SKM-1 (cell line): ENCODE results near the gene SMYD3.

Source experiments
- DNase-seq: peaks from one replicate; lab custom pipeline; 2025; ENCODE audit not compliant: unreplicated experiment; lab: John Stamatoyannopoulos, UW

Gene SMYD3

GRCh38 chr1:245937316-245938045 lies 569.6 kb downstream of the SMYD3 start:
- no peak for DNase-seq

- DNase-seq = no peak
Measured at GRCh38 chr1:245934409-245934808, 572.7 kb downstream of the SMYD3 start.

DNA sequence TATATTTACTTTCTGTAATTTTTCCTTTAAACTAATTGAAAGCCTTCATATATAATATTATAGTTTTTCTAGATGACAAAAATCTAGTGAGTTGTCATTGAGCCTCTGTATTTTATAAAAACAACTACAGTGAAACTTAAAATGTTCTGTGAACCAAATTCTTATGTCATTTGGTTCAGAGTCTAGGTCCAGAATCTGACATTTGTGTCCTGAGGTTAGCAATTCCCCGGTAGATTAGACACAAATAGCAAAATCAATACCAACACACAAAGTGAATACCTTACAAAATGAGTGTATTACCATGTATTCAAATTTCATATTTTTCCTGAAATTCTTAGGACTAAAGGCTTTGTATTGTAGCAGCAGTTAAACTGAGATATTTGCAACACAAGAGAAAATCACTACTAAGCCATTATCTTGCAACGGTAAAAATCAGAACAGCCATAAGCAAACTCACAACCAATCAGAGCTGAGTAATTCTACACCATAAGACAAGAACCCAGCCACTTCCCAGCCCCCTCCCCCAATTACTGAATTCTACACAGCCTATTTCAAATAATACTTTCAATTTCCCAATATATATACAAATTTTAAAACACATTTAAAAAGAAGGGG lies 573.5 kb downstream of the SMYD3 start:
- no peak for DNase-seq

GRCh38 chr1:245932302-245932972 lies 574.6 kb downstream of the SMYD3 start:
- DNase-seq = no peak

DNA sequence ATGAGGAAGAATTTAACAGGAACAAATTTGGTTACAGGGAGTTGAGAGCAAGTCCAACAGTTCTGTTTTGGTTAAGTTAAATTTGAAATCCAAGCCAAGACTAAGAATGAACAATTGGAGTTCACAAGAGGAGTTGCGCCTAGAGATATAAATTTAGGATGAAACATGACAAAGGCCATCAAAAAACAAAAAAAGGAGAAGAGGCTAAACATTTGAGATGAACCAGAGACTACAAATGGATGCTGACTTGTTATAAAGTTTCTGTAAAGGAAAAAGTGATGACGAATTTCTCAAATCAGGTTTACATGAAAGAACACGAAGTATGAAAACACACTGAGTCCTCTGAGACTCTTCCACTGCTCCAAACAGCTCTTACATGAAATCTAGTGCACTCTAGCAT lies 575.6 kb downstream of the SMYD3 start:
- no peak for DNase-seq

- no peak for DNase-seq
Measured at GRCh38 chr1:245929224-245929623, 577.9 kb downstream of the SMYD3 start.

- no peak for DNase-seq
Measured at GRCh38 chr1:245926888-245927287, 580.2 kb downstream of the SMYD3 start.

GRCh38 chr1:245923215-245923614 lies 583.9 kb downstream of the SMYD3 start:
- no peak for DNase-seq

DNA sequence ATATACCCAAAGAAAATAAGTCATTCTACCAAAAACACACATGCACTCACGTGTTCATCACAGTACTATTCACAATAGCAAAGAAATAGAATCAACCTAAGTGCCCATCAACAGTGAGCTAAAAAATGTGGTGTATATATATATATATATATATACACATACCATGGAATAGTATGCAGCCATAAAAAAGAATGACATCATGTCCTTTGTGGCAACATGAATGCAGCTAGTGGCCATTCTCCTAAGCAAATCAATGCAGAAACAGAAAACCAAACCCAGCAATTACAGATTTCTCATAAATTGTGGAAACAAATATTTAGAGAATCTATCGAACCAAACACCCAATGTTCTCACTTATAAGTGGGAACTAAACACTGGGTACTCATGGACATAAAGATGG lies 585.7 kb downstream of the SMYD3 start:
- no peak for DNase-seq

GRCh38 chr1:245917403-245917802 lies 589.7 kb downstream of the SMYD3 start:
- no peak for DNase-seq

GRCh38 chr1:245915841-245916240 lies 591.2 kb downstream of the SMYD3 start:
- DNase-seq = no peak

DNA sequence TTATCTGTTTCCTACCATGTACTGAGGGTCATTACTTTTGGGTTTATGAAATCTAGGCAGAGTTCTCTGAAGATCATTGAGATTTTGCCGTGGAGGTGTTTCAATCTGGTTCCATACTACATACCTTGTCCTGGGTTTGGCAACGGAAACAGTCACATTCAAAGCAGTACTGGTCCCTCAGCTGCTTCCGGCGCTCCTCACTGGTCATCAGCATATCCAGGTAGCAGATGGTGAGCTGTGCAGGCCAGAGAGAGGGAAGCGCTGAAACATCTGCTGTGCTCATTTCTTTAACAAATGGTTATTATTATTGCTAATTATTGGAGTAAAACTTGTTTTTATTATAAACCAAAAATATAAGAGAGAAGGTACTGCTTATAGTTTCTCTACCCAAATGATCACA lies 591.7 kb downstream of the SMYD3 start:
- DNase-seq = no peak

GRCh38 chr1:245908543-245908942 lies 598.5 kb downstream of the SMYD3 start:
- DNase-seq = no peak

- no peak for DNase-seq
Measured at GRCh38 chr1:245906207-245906606, 600.9 kb downstream of the SMYD3 start.

- no peak for DNase-seq
Measured at GRCh38 chr1:245903851-245904250, 603.2 kb downstream of the SMYD3 start.

DNA sequence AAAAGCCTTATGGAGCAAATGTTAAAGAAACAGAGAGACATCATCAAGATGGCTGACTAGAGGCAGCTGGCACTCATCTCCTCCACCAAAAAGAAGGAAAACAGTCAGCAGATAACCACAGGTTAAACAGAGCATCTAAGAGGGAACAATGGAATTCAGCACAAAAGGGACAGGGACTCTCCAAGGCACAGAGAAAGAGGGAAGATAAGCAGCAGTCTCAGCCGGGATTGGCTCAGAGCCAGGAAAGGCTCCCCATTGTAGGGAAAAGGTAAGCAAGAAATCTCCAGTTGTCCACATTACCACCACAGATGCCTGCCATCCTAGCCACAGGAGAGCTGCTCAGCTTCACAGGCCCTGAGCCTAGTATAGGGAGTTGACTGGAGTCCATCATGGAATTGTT lies 605.5 kb downstream of the SMYD3 start:
- DNase-seq = no peak

DNA sequence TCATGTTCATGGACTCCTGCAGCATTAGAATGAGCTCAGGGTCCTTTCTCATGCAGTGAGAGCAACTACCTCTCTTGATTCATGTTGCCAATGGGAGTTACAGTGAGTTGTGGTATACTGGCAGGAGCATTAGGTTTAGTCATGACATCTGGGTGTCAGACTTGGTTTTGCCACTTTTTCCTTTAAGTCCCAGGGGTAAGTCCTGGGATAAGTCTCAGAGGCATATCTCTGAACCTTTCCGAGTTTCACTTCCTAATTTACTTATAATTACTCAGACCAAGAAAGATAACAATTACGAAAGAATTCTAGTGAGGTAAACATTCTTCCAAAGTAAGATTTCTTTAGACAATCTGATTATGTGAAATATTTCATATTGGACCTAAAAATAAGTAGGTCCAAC lies 606.0 kb downstream of the SMYD3 start:
- no peak for DNase-seq

DNA sequence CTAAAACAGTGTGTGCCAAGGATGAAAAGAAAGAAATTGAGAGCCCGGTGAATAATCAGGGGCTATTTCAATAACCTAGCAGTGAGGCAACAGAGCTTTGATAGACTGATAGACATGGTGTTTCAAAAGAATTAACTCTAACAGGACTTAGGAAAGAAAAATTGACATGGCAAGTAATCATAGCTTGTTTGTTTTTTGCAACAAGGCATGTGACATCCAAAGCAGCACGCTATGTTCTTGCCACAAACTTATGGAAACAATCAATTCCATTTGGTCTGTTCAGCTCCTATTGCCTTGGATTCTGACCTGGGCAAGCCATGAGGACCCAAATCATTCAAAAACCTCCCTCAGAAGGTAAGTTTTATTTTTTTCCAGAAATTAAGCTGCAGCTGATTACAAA lies 608.5 kb downstream of the SMYD3 start:
- no peak for DNase-seq

DNA sequence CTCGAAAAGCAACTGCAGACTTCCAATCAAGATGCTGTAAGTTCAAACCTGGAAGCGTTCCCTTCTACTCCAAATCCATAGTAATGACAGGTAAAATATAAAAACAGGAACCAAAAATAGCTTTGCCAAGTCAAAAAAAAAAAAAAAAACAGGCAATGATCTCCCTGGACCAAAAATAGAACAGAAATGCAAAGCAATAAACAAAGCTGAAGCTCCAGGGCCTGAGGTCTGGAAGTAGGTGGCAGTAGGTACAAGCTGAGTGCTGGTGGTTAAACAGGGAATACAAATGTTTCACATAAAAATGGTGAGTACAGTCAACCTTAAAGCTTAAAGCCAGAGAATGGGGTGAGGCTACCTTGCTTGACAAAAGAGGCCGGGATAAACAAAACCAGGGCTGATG lies 610.8 kb downstream of the SMYD3 start:
- no peak for DNase-seq

GRCh38 chr1:245895455-245895959 lies 611.6 kb downstream of the SMYD3 start:
- DNase-seq = no peak

- DNase-seq = no peak
Measured at GRCh38 chr1:245894843-245895242, 612.2 kb downstream of the SMYD3 start.

DNA sequence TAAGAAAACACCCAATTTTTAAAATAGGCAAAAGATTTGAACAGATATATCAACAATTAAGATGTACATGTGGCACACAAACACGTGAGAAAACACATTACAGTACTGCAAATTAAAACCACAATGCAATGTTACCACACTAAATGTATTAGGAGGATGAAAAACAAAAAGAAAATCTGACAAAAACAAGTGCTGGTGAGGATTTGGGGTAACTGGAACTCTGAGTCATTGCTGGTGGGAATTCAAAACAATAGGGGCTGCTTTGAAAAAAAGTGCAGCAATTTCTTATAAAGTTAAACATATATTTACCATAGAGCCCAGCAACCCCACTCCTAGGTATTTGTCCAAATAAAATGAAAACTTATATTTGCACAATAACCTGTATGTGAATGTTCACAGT lies 614.1 kb downstream of the SMYD3 start:
- no peak for DNase-seq
